Measurements from ENCODE around the gene ART3. TPM values are rescaled to one million over a fixed set of nuclear protein-coding genes. Genes with fewer than 3 reads are reported as not detected.
"Not testable (repeated sequence)": the region's sequence is repeated elsewhere in the genome, so short reads cannot be mapped to it uniquely, and the experiment has no call there.

Gene ART3, protein sequence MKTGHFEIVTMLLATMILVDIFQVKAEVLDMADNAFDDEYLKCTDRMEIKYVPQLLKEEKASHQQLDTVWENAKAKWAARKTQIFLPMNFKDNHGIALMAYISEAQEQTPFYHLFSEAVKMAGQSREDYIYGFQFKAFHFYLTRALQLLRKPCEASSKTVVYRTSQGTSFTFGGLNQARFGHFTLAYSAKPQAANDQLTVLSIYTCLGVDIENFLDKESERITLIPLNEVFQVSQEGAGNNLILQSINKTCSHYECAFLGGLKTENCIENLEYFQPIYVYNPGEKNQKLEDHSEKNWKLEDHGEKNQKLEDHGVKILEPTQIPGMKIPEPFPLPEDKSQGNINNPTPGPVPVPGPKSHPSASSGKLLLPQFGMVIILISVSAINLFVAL
- polyA plus RNA-seq (ENCODE audit: low read depth in 6 of 6) = not detected

DNA sequence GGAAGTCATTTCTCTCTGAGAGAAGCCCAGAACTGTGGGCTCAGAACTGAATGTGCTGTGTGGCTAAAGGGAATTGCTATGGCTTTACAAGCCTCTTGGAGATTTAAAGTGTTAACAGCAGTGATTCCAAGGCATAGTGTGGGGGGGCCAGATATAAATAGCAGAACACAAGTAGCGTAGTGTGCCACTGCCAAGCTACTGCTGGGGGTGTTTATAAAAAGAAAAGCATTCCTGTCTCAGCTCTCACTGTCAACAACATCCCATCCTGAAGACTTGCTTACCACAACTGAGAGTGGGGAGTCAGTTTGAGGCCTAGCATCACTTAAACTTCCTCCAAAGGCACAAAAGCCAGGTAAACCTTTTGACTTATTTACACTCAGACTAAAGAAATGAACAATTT is at the start of gene ART3:
TSS of gene ART3 (plus strand) at position 242 of the 400 bp plus-strand sequence. CDS start 1,181 bp downstream, outside the sequence.
- DNase-seq (no peak), ATAC-seq (ENCODE audit: low read depth in 2 of 2) (no peak)
- Mint-ChIP-seq H3K27ac (no peak within 1 kb of the TSS), H3K9me3 (no peaks in the 10 kb centered on the region), H3K27me3 (peaks cover 7 to 10% (median 10%) of the 10 kb centered on the region in 3 donors), H3K4me3 (no peak within 1 kb of the TSS), H3K4me1 (no peaks in the 10 kb centered on the region), H3K36me3 (no peaks in the 10 kb centered on the region)

DNA sequence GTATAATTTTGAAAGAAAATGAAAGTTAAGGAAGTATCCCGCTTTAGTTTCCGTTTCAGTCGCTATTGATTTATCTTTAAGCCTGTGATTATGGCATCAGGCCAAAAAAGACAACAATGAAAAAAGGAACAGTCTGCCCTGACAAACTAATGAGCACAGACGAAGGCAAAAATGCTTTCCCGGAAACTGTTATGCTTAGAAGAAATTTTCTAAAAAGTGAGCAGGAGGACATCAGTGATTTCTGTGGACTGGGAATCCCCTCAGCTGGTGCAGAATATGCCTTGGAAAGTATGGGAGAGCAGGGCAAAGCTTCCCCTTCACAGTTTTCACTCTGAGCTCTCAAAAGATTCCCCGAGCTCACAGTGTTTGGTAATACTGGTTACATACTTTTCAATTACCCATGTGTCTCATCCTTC is 46.2 kb upstream of the ART3 start:
- ATAC-seq (ENCODE audit: low read depth in 2 of 2) = peak; percentile 32 to 51
- peak overlapping the region in 4 of 6 donors; percentile 27 to 77 (median 58) for H3K27ac Mint-ChIP-seq
- H3K4me3 Mint-ChIP-seq = peak overlapping the region in 7 of 8 donors; percentile 2 to 70 (median 31)
- peak; percentile 12 for DNase-seq
- no peaks in the 10 kb centered on the region for H3K36me3 Mint-ChIP-seq
- H3K9me3 Mint-ChIP-seq = no peaks in the 10 kb centered on the region
- peaks cover 17 to 33% (median 21%) of the 10 kb centered on the region in 3 donors for H3K4me1 Mint-ChIP-seq
- H3K27me3 Mint-ChIP-seq = peaks cover 0 to 11% (median 0%) of the 10 kb centered on the region in 3 donors

DNA sequence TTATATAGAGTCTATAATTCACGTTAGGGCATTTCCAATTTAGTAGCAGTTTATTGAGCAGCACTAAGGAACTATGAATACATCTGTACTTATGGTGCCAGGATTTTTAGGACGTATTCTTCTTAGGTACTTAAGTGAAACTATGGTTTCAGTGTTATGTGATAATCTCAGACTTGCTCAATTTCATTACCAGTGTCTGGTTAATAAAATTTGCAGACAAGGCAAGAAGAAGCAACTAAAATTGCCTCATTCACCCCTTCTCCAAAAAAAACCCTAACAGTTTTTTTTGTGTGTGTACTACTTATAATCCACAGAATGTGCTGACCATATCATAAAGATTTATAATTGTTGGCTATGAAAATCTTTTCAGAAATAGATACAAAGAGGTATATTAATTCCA is 45.2 kb upstream of the ART3 start:
- no peak for ATAC-seq (ENCODE audit: low read depth in 2 of 2)
- H3K27ac Mint-ChIP-seq = no peak overlapping the region
- peaks cover 12 to 23% (median 15%) of the 10 kb centered on the region in 3 donors for H3K4me1 Mint-ChIP-seq
- no peak overlapping the region for H3K4me3 Mint-ChIP-seq
- H3K9me3 Mint-ChIP-seq = no peaks in the 10 kb centered on the region
- no peaks in the 10 kb centered on the region for H3K36me3 Mint-ChIP-seq
- no peak for DNase-seq
- peaks cover 0 to 11% (median 3%) of the 10 kb centered on the region in 3 donors for H3K27me3 Mint-ChIP-seq

DNA sequence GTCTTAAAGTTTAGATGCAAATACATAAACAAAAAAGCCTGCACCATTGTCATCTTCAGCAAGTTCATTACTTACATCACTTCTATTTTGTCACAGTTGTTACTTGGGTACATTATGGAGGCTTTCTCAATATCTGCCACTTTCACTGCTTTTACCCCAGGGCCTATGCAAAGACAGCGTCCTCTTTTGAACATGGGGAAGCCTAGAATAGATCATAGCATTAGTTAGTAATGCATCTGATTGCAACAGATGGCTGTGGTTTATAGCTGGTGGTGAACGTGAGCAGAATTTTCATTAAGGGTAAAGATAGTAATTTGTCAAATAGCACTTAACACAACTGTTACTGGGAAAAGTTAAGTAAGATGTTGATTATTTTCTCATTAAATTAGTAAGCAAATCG is 39.4 kb upstream of the ART3 start:
- Mint-ChIP-seq H3K36me3 (no peaks in the 10 kb centered on the region), H3K9me3 (no peaks in the 10 kb centered on the region), H3K4me1 (peaks cover 0 to 1% (median 0%) of the 10 kb centered on the region in 3 donors), H3K27ac (no peak overlapping the region), H3K4me3 (no peak overlapping the region), H3K27me3 (peaks cover 0 to 7% (median 4%) of the 10 kb centered on the region in 3 donors)
- ATAC-seq (ENCODE audit: low read depth in 2 of 2) (no peak), DNase-seq (no peak)

DNA sequence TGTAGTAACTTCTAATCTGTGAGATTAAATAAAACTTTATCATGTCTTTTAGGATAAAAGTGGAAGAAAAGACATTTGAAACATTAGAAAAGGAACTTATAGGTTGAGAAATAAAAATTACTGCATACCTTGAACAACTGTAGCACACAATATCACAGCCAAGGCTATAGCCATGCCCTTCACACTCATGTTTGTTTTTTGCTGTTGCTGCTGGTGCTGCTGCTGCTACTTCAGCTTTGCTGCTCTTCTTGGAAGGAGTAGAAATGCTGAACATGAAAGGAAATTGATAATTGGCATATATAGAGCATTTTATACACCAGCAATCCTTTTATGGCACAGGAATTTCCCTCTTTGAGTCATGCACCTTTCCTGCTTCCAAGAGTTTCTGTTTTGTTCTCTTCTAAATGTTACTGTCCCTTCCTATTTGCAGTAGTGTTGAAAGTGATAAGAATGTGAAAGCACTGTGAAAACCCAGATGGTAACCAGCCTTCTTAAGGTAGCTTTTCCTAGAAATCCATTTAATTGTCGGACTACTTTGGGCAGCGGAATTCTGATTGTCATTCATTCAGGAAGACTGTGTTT is 38.6 kb upstream of the ART3 start, which contains the start of gene CXCL11:
TSS of gene CXCL11 (minus strand) at position 272 of the 582 bp plus-strand sequence. CDS start at position 189, 83 bp downstream.
- Mint-ChIP-seq H3K27ac (no peak within 1 kb of the TSS), H3K4me3 (no peak within 1 kb of the TSS), H3K4me1 (no peaks in the 10 kb centered on the region), H3K27me3 (peaks cover 4 to 6% (median 5%) of the 10 kb centered on the region in 3 donors), H3K36me3 (no peaks in the 10 kb centered on the region), H3K9me3 (no peaks in the 10 kb centered on the region)
- DNase-seq (no peak), ATAC-seq (ENCODE audit: low read depth in 2 of 2) (no peak)

DNA sequence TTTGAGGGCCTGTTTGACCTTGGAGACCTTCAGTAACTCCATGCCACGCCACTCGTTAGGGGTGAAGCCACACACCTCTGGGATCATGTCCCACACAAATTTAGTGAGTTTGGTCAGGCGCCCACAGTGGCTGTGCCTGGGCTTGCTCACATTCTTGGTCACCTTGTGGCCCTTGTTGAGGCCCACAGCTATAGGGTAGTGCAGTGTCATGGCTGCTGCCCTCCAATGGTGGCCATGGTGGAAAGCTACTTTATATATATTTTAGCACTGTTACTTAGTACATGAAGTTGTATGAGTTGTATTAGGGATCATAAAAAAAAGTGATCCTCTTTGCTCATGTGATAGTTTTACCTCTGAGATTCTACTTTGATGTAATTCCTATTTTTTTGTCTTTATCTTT is 37.7 kb upstream of the ART3 start:
- Mint-ChIP-seq H3K4me1 (no peaks in the 10 kb centered on the region), H3K36me3 (no peaks in the 10 kb centered on the region), H3K4me3 (no peak overlapping the region), H3K27me3 (peaks cover 4 to 12% (median 10%) of the 10 kb centered on the region in 3 donors), H3K27ac (no peak overlapping the region), H3K9me3 (no peaks in the 10 kb centered on the region)
- no peak for ATAC-seq (ENCODE audit: low read depth in 2 of 2)
- DNase-seq = no peak

DNA sequence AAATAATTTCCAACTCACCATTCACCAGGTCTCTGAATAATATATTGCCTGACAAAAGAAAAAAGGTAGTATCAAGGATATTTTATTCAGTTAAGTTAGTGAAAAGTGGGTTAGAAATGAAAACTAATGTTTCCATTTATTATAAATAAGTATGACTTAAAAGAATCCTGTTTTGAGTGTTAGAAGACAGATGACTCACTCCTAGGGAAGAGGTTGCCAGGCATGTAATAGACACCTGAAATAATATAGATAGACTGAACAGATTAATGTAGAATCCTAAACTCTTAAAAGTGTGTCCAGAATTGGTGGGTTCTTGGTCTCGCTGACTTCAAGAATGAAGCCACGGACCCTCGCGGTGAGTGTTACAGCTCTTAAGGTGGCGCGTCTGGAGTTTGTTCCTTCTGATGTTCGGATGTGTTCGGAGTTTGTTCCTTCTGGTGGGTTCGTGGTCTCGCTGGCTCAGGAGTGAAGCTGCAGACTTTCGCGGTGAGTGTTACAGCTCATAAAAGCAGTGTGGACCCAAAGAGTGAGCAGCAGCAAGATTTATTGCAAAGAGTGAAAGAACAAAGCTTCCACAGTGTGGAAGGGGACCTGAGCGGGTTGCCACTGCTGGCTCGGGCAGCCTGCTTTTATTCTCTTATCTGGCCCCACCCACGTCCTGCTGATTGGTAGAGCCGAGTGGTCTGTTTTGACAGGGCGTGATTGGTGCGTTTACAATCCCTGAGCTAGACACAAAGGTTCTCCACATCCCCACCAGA is 32.1 kb upstream of the ART3 start:
- H3K27me3 Mint-ChIP-seq = peaks cover 10 to 20% (median 12%) of the 10 kb centered on the region in 3 donors
- H3K4me1 Mint-ChIP-seq; ATAC-seq (ENCODE audit: low read depth in 2 of 2); DNase-seq; H3K4me3 Mint-ChIP-seq; H3K36me3 Mint-ChIP-seq; H3K9me3 Mint-ChIP-seq; H3K27ac Mint-ChIP-seq: not testable (repeated sequence)

DNA sequence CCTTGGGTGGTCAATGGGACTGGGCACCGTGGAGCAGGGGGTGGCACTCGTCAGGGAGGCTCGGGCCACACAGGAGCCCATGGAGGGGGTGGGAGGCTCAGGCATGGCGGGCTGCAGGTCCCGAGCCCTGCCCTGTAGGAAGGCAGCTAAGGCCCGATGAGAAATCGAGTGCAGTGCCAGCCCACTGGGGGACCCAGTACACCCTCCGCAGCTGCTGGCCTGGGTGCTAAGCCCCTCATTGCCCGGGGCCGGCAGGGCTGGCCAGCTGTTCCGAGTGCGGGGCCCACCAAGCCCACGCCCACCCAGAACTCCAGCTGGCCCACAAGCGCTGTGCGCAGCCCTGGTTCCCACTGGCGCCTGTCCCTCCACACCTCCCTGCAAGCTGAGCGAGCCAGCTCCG is 31.2 kb upstream of the ART3 start:
- H3K4me3 Mint-ChIP-seq = not testable (repeated sequence)

DNA sequence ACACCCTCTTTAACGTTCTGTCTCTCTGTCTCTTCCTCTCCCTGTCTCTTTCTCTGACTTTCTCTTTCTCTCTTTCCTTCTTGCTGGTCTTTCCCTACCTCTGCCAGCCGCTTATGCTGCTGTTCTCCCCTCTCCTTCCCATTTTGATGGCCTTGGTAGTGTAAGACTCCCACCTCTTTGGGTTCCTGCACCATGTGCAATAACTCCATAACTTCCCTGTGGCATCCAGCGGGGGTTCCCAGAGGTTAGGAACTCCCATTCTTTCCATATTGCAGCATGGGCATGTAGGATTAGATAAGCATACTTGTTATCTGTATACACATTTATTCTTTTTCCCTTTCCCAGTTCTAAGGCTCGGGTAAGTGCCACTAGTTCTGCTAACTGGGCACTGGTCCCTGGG is 29.8 kb upstream of the ART3 start:
- not testable (repeated sequence) for H3K27ac Mint-ChIP-seq; H3K9me3 Mint-ChIP-seq; H3K4me1 Mint-ChIP-seq; DNase-seq; H3K36me3 Mint-ChIP-seq; ATAC-seq (ENCODE audit: low read depth in 2 of 2)
- Mint-ChIP-seq H3K4me3 (peak overlapping the region in 1 of 8 donors; percentile 8), H3K27me3 (peaks cover 10 to 31% (median 12%) of the 10 kb centered on the region in 3 donors)

More for the DNA sequence above, 31.2 kb upstream of the ART3 start:
- not testable (repeated sequence) for H3K9me3 Mint-ChIP-seq; H3K4me1 Mint-ChIP-seq; DNase-seq; H3K27ac Mint-ChIP-seq; ATAC-seq (ENCODE audit: low read depth in 2 of 2); H3K36me3 Mint-ChIP-seq
- peaks cover 10 to 28% (median 12%) of the 10 kb centered on the region in 3 donors for H3K27me3 Mint-ChIP-seq

DNA sequence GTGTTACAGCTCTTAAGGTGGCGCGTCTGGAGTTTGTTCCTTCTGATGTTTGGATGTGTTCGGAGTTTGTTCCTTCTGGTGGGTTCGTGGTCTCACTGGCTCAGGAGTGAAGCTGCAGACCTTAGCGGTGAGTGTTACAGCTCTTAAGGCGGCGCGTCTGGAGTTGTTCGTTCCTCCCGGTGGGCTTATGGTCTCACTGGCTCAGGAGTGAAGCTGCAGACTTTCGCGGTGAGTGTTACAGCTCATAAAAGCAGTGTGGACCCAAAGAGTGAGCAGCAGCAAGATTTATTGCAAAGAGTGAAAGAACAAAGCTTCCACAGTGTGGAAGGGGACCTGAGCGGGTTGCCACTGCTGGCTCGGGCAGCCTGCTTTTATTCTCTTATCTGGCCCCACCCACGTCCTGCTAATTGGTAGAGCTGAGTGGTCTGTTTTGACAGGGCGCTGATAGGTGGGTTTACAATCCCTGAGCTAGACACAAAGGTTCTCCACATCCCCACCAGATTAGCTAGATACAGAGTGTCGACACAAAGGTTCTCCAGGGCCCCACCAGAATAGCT is 24.6 kb upstream of the ART3 start:
- not testable (repeated sequence) for H3K27ac Mint-ChIP-seq; H3K4me3 Mint-ChIP-seq; H3K4me1 Mint-ChIP-seq; H3K9me3 Mint-ChIP-seq; H3K36me3 Mint-ChIP-seq; ATAC-seq (ENCODE audit: low read depth in 2 of 2); DNase-seq
- peaks cover 0 to 11% (median 5%) of the 10 kb centered on the region in 3 donors for H3K27me3 Mint-ChIP-seq

DNA sequence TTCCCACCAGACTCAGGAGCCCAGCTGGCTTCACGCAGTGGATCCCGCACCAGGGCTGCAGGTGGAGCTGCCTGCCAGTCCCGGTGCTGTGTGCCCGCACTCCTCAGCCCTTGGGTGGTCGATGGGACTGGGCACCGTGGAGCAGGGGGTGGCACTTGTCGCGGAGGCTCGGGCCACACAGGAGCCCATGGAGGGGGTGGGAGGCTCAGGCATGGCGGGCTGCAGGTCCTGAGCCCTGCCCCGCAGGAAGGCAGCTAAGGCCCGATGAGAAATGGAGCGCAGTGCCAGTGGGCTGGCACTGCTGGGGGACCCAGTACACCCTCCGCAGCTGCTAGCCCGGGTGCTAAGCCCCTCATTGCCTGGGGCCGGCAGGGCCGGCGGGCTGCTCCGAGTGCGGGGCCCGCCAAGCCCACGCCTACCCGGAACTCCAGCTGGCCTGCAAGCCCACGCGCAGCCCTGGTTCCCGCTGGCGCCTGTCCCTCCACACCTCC is 23.9 kb upstream of the ART3 start:
- H3K27me3 Mint-ChIP-seq = peaks cover 0 to 11% (median 5%) of the 10 kb centered on the region in 3 donors
- not testable (repeated sequence) for H3K27ac Mint-ChIP-seq; ATAC-seq (ENCODE audit: low read depth in 2 of 2); H3K4me1 Mint-ChIP-seq; H3K36me3 Mint-ChIP-seq; DNase-seq; H3K4me3 Mint-ChIP-seq; H3K9me3 Mint-ChIP-seq

DNA sequence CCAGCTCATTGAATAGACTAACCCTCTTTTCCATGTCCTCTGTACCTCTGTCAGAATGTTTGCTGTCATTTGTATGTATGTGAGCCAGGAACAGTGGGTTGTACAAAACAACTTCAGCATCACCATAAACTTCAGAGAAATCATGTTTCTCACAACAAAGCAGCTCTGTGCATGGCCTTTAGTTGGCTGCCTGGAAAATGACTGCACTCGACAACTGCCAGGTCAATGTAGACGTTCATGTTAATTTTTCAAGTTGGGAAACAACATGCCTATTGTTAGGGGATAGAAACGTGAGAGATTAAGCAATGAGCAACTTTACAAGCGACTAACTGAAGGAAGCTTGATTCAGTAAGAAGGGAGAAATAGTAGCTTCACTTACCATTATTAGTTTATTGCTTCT is 20.8 kb upstream of the ART3 start:
- no peak for ATAC-seq (ENCODE audit: low read depth in 2 of 2)
- H3K27me3 Mint-ChIP-seq = no peaks in the 10 kb centered on the region
- peaks cover 8 to 10% (median 10%) of the 10 kb centered on the region in 3 donors for H3K4me1 Mint-ChIP-seq
- H3K9me3 Mint-ChIP-seq = no peaks in the 10 kb centered on the region
- no peaks in the 10 kb centered on the region for H3K36me3 Mint-ChIP-seq
- no peak overlapping the region for H3K4me3 Mint-ChIP-seq
- no peak overlapping the region for H3K27ac Mint-ChIP-seq
- DNase-seq = no peak

DNA sequence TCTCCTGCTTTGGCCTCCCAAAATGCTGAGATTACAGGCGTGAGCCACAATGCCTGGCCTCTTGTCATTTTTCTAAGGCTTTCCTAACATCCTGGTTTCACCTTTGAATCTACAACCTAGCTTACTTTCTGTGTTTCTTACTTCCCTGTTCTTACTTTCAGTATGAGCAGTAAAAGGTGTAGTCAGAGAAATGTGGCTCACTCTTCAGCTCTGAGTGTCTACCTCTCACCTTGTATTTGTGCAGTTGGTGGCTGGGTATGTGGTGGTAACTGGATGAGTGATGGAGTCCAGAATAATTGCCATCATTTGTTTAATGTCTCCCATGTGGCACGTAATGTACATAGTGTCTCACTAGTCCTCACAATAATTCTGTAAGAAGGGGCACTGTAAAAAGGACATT is 19.5 kb upstream of the ART3 start:
- DNase-seq = peak; percentile 40
- Mint-ChIP-seq H3K4me3 (peak overlapping the region in 1 of 8 donors; percentile 54), H3K4me1 (peaks cover 9 to 13% (median 12%) of the 10 kb centered on the region in 3 donors), H3K9me3 (no peaks in the 10 kb centered on the region), H3K27ac (peak overlapping the region in 5 of 6 donors; percentile 58 to 91 (median 67)), H3K27me3 (no peaks in the 10 kb centered on the region), H3K36me3 (no peaks in the 10 kb centered on the region)
- ATAC-seq (ENCODE audit: low read depth in 2 of 2) = peak; percentile 99

Data from naive B cell (primary cell).